Measurements from ENCODE around the gene VPS26A.
A peak's percentile ranks its signal among the peaks of the same experiment; 100 is the strongest.

VPS26A gene

DNA sequence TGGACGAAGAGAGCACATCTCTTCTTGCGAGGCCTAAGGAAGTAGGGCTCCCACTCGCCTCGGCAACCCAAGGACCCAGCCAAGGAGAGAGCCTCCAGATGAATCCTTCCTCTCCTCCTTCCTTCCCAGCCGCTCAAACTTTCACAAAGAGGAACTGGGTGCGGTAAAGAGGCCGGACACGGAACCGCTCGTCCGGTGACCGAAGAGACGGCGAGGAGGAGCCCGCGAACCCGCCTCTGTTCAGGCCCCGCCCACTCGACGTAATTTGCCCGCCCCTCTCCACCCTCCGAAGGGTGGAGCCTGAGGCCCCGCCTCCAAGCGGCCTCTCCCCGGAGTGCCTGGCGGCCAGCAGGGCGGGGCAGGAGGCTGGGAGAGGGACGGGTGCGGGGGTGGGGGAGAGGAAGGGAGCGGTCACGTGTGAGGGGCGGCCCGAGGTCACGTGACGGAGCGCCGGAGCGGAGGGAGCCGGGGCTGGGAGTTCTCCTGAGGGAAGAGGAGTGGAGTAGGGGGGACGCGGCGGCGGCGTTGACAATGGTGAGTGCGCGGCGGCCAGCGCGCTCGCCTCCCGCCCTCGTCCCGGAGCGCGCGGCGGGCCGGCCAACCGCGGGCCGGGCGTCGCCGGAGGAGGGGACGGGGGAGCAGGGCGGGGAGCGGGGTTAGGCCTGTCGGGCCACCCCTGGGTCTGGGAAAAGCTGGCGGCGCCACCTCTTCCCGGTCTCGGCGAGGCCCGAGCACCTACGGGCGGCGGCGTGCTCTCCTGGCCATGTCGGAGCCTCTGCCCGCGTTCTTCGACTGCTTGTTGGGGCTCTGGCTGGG lies at the start of gene VPS26A:
Gene VPS26A (plus strand): TSS at position 432 of the 816 bp plus-strand sequence. CDS start 100 bp downstream, at position 532.
- H3K27me3 ChIP-seq (ENCODE audit: control insufficient read depth in 5 of 5, insufficient read depth in 4 of 5, low read length in 5 of 5) = no peaks in the 10 kb centered on the region
- peak within 1 kb of the TSS; percentile 98 for H3K27ac ChIP-seq (ENCODE audit: low read depth, low read length)
- H3K36me3 ChIP-seq (ENCODE audit: control insufficient read depth in 5 of 5, insufficient read depth in 5 of 5, low read length in 5 of 5) = no peaks in the 10 kb centered on the region
- peaks cover 3 to 24% (median 19%) of the 10 kb centered on the region in 5 donors for H3K4me1 ChIP-seq (ENCODE audit: control insufficient read depth in 5 of 5, insufficient read depth in 5 of 5, low read length in 5 of 5)
- no peaks in the 10 kb centered on the region for H3K9me3 ChIP-seq (ENCODE audit: control insufficient read depth in 5 of 5, low read length in 5 of 5)
- peak within 1 kb of the TSS; percentile 90 to 99 (median 94) for H3K4me3 ChIP-seq (ENCODE audit: low read depth in 1 of 5, low read length in 5 of 5)
- peak within 1 kb of the TSS; percentile 90 to 99 (median 97) for H3K9ac ChIP-seq (ENCODE audit: low read length in 5 of 5)

- Histone ChIP-seq H3K27ac (ENCODE audit: low read depth, low read length) (no peak overlapping the region), H3K27me3 (ENCODE audit: control insufficient read depth in 5 of 5, insufficient read depth in 4 of 5, low read length in 5 of 5) (no peaks in the 10 kb centered on the region), H3K9me3 (ENCODE audit: control insufficient read depth in 5 of 5, low read length in 5 of 5) (no peaks in the 10 kb centered on the region), H3K36me3 (ENCODE audit: control insufficient read depth in 5 of 5, insufficient read depth in 5 of 5, low read length in 5 of 5) (no peaks in the 10 kb centered on the region), H3K4me1 (ENCODE audit: control insufficient read depth in 5 of 5, insufficient read depth in 5 of 5, low read length in 5 of 5) (peaks cover 0 to 9% (median 7%) of the 10 kb centered on the region in 5 donors), H3K4me3 (ENCODE audit: low read depth in 1 of 5, low read length in 5 of 5) (no peak overlapping the region), H3K9ac (ENCODE audit: low read length in 5 of 5) (no peak overlapping the region)
These were observed 49.4 kb upstream of the VPS26A start for GRCh38 chr10:69074532-69074931.

DNA sequence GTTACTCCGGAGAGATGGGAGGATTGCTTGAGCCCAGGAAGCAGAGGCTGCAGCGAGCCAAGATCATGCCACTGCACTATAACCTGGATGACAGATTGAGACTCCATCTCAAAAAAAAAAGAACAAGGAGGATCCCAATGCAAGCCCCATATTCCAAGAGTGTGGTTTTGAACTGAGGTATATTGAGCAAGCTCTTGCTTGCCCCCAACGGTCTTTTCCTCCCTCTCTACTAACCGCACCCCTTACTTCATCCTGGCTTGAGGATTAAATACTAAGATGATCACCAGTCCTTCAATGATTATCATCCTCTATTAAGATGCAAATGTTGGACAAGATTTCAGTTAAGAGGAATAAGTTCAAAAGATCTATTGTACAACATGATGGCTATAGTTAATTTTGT lies 48.5 kb upstream of the VPS26A start:
- H3K27me3 ChIP-seq (ENCODE audit: control insufficient read depth in 5 of 5, insufficient read depth in 4 of 5, low read length in 5 of 5) = no peaks in the 10 kb centered on the region
- no peaks in the 10 kb centered on the region for H3K36me3 ChIP-seq (ENCODE audit: control insufficient read depth in 5 of 5, insufficient read depth in 5 of 5, low read length in 5 of 5)
- no peak overlapping the region for H3K4me3 ChIP-seq (ENCODE audit: low read depth in 1 of 5, low read length in 5 of 5)
- peaks cover 0 to 3% (median under 1%) of the 10 kb centered on the region in 5 donors for H3K4me1 ChIP-seq (ENCODE audit: control insufficient read depth in 5 of 5, insufficient read depth in 5 of 5, low read length in 5 of 5)
- H3K27ac ChIP-seq (ENCODE audit: low read depth, low read length) = no peak overlapping the region
- no peak overlapping the region for H3K9ac ChIP-seq (ENCODE audit: low read length in 5 of 5)
- H3K9me3 ChIP-seq (ENCODE audit: control insufficient read depth in 5 of 5, low read length in 5 of 5) = no peaks in the 10 kb centered on the region

DNA sequence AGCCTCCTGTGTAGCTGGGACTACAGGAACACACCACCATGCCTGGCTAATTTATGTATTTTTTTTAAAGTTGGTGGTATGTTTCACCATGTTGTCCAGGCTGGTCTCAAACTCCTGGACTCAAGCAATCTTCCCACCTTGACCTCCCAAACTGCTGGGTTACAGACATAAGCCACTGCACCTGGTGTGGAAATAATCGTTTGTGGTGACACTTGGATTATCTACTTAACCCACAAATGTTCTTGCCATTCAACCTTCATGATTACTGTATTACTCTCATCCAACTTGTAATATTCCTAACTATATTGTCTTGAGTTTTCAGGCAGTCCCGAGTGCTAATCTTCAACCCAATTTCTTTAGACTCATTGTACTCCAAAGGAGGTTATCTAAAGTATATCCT lies 45.7 kb upstream of the VPS26A start:
- Histone ChIP-seq H3K4me1 (ENCODE audit: control insufficient read depth in 5 of 5, insufficient read depth in 5 of 5, low read length in 5 of 5) (no peaks in the 10 kb centered on the region), H3K9ac (ENCODE audit: low read length in 5 of 5) (no peak overlapping the region), H3K36me3 (ENCODE audit: control insufficient read depth in 5 of 5, insufficient read depth in 5 of 5, low read length in 5 of 5) (no peaks in the 10 kb centered on the region), H3K9me3 (ENCODE audit: control insufficient read depth in 5 of 5, low read length in 5 of 5) (no peaks in the 10 kb centered on the region), H3K4me3 (ENCODE audit: low read depth in 1 of 5, low read length in 5 of 5) (no peak overlapping the region), H3K27me3 (ENCODE audit: control insufficient read depth in 5 of 5, insufficient read depth in 4 of 5, low read length in 5 of 5) (no peaks in the 10 kb centered on the region), H3K27ac (ENCODE audit: low read depth, low read length) (no peak overlapping the region)

DNA sequence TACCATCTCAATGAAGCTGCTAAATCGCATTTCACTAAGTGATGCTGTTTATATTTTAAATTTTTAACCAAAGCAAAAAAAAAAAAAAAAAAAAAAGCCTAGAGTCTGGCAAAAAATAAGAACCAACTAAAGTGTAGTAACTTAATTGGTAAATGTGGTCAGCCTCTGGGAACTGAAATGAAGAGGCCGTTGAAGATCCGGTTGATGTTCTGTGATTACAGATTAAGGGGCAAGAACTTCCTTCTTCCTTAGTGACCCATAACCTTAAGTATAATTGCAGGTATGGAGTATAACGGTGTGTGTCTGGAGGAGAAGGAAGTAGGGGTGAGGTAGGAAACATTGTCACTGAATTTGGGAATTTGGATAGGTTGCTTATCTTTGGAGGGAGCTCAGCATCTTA lies 43.8 kb upstream of the VPS26A start:
- Histone ChIP-seq H3K36me3 (ENCODE audit: control insufficient read depth in 5 of 5, insufficient read depth in 5 of 5, low read length in 5 of 5) (no peaks in the 10 kb centered on the region), H3K4me3 (ENCODE audit: low read depth in 1 of 5, low read length in 5 of 5) (no peak overlapping the region), H3K9me3 (ENCODE audit: control insufficient read depth in 5 of 5, low read length in 5 of 5) (no peaks in the 10 kb centered on the region), H3K27me3 (ENCODE audit: control insufficient read depth in 5 of 5, insufficient read depth in 4 of 5, low read length in 5 of 5) (no peaks in the 10 kb centered on the region), H3K27ac (ENCODE audit: low read depth, low read length) (no peak overlapping the region), H3K9ac (ENCODE audit: low read length in 5 of 5) (no peak overlapping the region), H3K4me1 (ENCODE audit: control insufficient read depth in 5 of 5, insufficient read depth in 5 of 5, low read length in 5 of 5) (peaks cover 0 to 2% (median 0%) of the 10 kb centered on the region in 5 donors)

DNA sequence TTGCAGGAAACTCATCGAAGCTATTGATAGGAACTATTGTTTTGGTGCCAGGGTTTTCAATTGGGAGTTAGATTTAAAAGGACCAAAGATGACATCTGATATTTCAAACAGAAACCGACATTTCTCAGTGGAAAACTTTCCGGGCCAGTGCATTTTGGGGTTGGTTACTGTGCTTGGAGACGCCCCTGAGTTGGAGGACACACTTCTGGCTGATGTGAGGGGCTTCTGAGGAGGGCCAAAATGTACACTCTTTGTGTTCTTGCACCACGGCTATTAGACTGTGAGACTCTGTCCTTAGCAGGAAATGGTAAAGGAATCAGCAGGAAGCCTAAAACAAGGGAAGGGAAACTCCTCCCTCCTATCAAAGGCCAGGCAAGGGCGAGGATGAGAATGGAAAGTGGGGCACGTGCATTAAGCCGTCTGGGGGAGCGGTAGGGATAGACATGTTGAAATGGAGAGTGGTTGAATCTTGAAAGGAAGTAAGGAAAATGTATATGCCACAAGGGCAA lies 37.9 kb upstream of the VPS26A start:
- Histone ChIP-seq H3K4me3 (ENCODE audit: low read depth in 1 of 5, low read length in 5 of 5) (peak overlapping the region; percentile 14 to 63 (median 60)), H3K4me1 (ENCODE audit: control insufficient read depth in 5 of 5, insufficient read depth in 5 of 5, low read length in 5 of 5) (peaks cover 0 to 31% (median 20%) of the 10 kb centered on the region in 5 donors), H3K9ac (ENCODE audit: low read length in 5 of 5) (peak overlapping the region in 2 of 5 donors; percentile 10 to 29), H3K27me3 (ENCODE audit: control insufficient read depth in 5 of 5, insufficient read depth in 4 of 5, low read length in 5 of 5) (no peaks in the 10 kb centered on the region), H3K9me3 (ENCODE audit: control insufficient read depth in 5 of 5, low read length in 5 of 5) (no peaks in the 10 kb centered on the region), H3K36me3 (ENCODE audit: control insufficient read depth in 5 of 5, insufficient read depth in 5 of 5, low read length in 5 of 5) (no peaks in the 10 kb centered on the region), H3K27ac (ENCODE audit: low read depth, low read length) (peak overlapping the region; percentile 64)

DNA sequence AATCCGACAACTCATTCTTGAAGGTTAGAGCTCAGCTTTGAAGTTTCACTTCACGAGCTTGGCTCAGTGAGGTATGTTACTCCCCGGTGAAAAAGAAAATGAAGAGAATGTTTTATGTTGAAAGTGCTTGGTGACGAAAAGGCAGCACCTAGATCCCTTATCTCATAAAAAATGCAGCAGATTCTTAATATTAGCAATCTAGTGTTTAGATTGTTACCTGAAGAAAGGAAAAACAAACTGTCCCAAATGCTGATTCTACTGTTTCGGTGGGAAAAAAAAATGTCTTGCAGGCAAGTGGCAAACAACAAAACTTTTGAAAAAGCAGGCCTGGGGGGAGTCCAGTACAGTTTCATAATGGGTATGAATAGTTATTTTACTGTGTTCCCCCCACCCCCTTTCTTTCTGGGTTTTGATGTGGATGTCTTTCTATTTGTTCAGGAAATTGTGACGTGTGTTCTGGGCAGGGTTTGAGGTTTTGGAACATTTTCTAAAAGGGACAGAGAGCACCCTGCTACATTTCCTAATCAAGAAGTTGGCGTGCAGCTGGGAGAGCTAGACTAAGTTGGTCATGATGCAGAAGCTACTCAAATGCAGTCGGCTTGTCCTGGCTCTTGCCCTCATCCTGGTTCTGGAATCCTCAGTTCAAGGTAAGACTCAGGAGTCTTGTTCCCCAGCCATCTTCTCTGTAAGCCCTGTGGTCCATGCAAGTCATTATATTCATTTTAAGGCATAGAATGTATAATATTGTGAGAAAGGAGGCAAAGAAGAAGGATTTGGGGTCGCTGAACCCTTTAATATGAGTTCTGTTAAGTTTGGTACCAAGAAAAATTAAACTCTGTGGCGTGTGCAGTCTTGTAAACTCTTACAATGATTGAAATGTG lies 36.1 kb upstream of the VPS26A start, which contains the start of gene SRGN:
Gene SRGN (plus strand): TSS at position 514 of the 881 bp plus-strand sequence. CDS start 55 bp downstream, at position 569.
- Histone ChIP-seq H3K4me3 (ENCODE audit: low read depth in 1 of 5, low read length in 5 of 5) (peak within 1 kb of the TSS; percentile 59 to 84 (median 65)), H3K9me3 (ENCODE audit: control insufficient read depth in 5 of 5, low read length in 5 of 5) (no peaks in the 10 kb centered on the region), H3K4me1 (ENCODE audit: control insufficient read depth in 5 of 5, insufficient read depth in 5 of 5, low read length in 5 of 5) (peaks cover 0 to 37% (median 21%) of the 10 kb centered on the region in 5 donors), H3K9ac (ENCODE audit: low read length in 5 of 5) (peak within 1 kb of the TSS; percentile 58 to 87 (median 83)), H3K36me3 (ENCODE audit: control insufficient read depth in 5 of 5, insufficient read depth in 5 of 5, low read length in 5 of 5) (no peaks in the 10 kb centered on the region), H3K27me3 (ENCODE audit: control insufficient read depth in 5 of 5, insufficient read depth in 4 of 5, low read length in 5 of 5) (no peaks in the 10 kb centered on the region), H3K27ac (ENCODE audit: low read depth, low read length) (peak within 1 kb of the TSS; percentile 92)

- Histone ChIP-seq H3K36me3 (ENCODE audit: control insufficient read depth in 5 of 5, insufficient read depth in 5 of 5, low read length in 5 of 5) (no peaks in the 10 kb centered on the region), H3K9ac (ENCODE audit: low read length in 5 of 5) (peak overlapping the region; percentile 42 to 87 (median 83)), H3K9me3 (ENCODE audit: control insufficient read depth in 5 of 5, low read length in 5 of 5) (no peaks in the 10 kb centered on the region), H3K4me1 (ENCODE audit: control insufficient read depth in 5 of 5, insufficient read depth in 5 of 5, low read length in 5 of 5) (peaks cover 0 to 39% (median 25%) of the 10 kb centered on the region in 5 donors), H3K4me3 (ENCODE audit: low read depth in 1 of 5, low read length in 5 of 5) (peak overlapping the region; percentile 59 to 84 (median 65)), H3K27me3 (ENCODE audit: control insufficient read depth in 5 of 5, insufficient read depth in 4 of 5, low read length in 5 of 5) (no peaks in the 10 kb centered on the region), H3K27ac (ENCODE audit: low read depth, low read length) (peak overlapping the region; percentile 92)
These were observed 35.6 kb upstream of the VPS26A start for GRCh38 chr10:69088471-69088769.

- peak overlapping the region; percentile 59 to 84 (median 65) for H3K4me3 ChIP-seq (ENCODE audit: low read depth in 1 of 5, low read length in 5 of 5)
- peak overlapping the region in 4 of 5 donors; percentile 58 to 84 (median 76) for H3K9ac ChIP-seq (ENCODE audit: low read length in 5 of 5)
- H3K27ac ChIP-seq (ENCODE audit: low read depth, low read length) = peak overlapping the region; percentile 92
- H3K4me1 ChIP-seq (ENCODE audit: control insufficient read depth in 5 of 5, insufficient read depth in 5 of 5, low read length in 5 of 5) = peaks cover 0 to 39% (median 25%) of the 10 kb centered on the region in 5 donors
- no peaks in the 10 kb centered on the region for H3K36me3 ChIP-seq (ENCODE audit: control insufficient read depth in 5 of 5, insufficient read depth in 5 of 5, low read length in 5 of 5)
- H3K27me3 ChIP-seq (ENCODE audit: control insufficient read depth in 5 of 5, insufficient read depth in 4 of 5, low read length in 5 of 5) = no peaks in the 10 kb centered on the region
- no peaks in the 10 kb centered on the region for H3K9me3 ChIP-seq (ENCODE audit: control insufficient read depth in 5 of 5, low read length in 5 of 5)
These were observed 35.0 kb upstream of the VPS26A start for GRCh38 chr10:69088801-69089501.
